ENCODE data around the gene POLR3A. TPM values are rescaled to one million over a fixed set of nuclear protein-coding genes. Genes with fewer than 3 reads are reported as not detected.

POLR3A gene
- total RNA-seq (18.3 and 18.4 TPM in 2 replicates), polyA plus RNA-seq (5.4 and 6.4 TPM in 2 replicates), polyA minus RNA-seq (11.7 and 14.1 TPM in 2 replicates)
- total RNA-seq (2013), result 11.0 TPM

DNA sequence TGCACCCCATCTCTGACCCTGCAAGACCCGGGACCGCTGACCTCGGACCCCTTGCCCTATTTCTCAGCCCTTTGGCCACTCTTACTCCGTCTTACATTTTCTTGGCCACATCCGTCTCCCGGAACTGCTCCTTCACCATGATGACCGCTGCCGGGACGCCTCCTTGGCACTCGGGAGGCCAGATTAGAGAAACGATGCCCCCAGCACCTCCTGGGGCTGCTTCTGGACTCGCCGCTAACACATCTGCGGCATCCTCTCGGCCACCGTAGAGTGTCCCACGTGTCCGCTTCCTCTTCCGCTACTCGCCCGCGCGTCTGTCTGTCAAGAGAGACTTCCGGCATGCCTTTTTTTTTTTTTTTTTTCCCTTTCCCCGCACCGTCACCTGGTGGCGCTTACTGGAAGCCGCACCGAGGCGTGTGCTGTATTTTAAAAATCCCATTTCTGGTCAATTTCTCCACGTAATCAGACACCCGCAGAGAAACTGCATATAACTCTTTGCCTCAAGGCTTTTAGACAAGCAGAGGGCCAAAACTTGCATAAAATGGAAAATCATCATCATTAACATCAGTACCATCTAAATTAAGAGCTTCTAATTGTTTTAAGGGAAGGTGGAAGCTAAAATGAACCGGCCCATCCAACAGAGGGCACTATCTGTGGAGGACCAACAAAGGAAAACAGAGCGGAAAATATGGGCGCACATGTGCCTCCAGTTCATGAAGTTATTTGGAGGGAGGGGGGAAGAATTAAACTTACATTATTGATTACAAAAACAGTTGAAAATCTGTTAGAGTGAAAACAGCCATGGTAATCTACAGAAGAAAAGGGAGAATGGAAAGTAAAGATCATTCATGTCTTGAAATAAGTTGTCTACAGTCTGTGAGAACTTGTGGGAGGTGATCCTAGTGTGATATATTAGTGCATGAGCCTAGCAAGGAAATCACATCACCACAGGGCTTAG is at the start of gene POLR3A:
POLR3A (minus strand) TSS at position 247 of the 958 bp plus-strand sequence; CDS start at position 139, 108 bp downstream.
- peaks cover 3% of the 10 kb centered on the region for H4K20me1 ChIP-seq (ENCODE audit: control insufficient read depth, insufficient read depth, low read length, poor library complexity, severe bottlenecking)
- Mint-ChIP-seq H3K4me3 (peak within 1 kb of the TSS; percentile 99), H3K27ac (peak within 1 kb of the TSS; percentile 89), H3K9me3 (ENCODE audit: insufficient read depth) (no peaks in the 10 kb centered on the region), H3K4me1 (peaks cover 37% of the 10 kb centered on the region), H3K27me3 (no peaks in the 10 kb centered on the region)
- H3K4me2 ChIP-seq (replicated peaks; ENCODE audit: low read depth, low read length, poor library complexity, severe bottlenecking), result peak within 1 kb of the TSS; percentile 96
- intact Hi-C loops (cut with micrococcal nuclease), result loop anchor here (1.0 to 5.0 kb wide), 4 partner anchors 1039 to 1318 kb away; partner anchors contain the start of genes PPIF and ZMIZ1
- TF ChIP-seq, protein P1, sequence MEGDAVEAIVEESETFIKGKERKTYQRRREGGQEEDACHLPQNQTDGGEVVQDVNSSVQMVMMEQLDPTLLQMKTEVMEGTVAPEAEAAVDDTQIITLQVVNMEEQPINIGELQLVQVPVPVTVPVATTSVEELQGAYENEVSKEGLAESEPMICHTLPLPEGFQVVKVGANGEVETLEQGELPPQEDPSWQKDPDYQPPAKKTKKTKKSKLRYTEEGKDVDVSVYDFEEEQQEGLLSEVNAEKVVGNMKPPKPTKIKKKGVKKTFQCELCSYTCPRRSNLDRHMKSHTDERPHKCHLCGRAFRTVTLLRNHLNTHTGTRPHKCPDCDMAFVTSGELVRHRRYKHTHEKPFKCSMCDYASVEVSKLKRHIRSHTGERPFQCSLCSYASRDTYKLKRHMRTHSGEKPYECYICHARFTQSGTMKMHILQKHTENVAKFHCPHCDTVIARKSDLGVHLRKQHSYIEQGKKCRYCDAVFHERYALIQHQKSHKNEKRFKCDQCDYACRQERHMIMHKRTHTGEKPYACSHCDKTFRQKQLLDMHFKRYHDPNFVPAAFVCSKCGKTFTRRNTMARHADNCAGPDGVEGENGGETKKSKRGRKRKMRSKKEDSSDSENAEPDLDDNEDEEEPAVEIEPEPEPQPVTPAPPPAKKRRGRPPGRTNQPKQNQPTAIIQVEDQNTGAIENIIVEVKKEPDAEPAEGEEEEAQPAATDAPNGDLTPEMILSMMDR (IDR thresholded peaks at IDR 0.05), result peak; percentile 64
- TF ChIP-seq EZH2 (IDR thresholded peaks at IDR 0.05; ENCODE audit: borderline replicate concordance, insufficient read depth, low read depth, low read length, poor library complexity, severe bottlenecking), result no peak
- peak; percentile 60 for ATAC-seq (ENCODE audit: low read depth)
- peaks cover 0 to 3% (median 0%) of the 10 kb centered on the region in 3 donors for H3K9me3 ChIP-seq (ENCODE audit: control extremely low read depth in 1 of 3, control insufficient read depth in 2 of 3, insufficient read depth in 1 of 3, low read length in 2 of 3)
- H3K4me3 ChIP-seq (ENCODE audit: control extremely low read depth in 1 of 5, extremely low read depth in 1 of 5, insufficient read depth in 1 of 5, low read depth in 2 of 5, low read length in 4 of 5), result peak within 1 kb of the TSS; percentile 78 to 100 (median 96)
- peaks cover 8 to 17% of the 10 kb centered on the region in 2 experiments for H3K36me3 ChIP-seq (replicated peaks in 1 of 2; ENCODE audit: control extremely low read depth in 1 of 2, control insufficient read depth in 1 of 2, extremely low read depth in 1 of 2, insufficient read depth in 2 of 2, low read length in 1 of 2)
- 0% methylated on average over 28 of the region's 35 CpGs for WGBS (ENCODE audit: insufficient coverage)
- peaks cover 32% of the 10 kb centered on the region for H3K79me2 ChIP-seq (ENCODE audit: control insufficient read depth, insufficient read depth, low read length)
- peak within 1 kb of the TSS; percentile 98 for H3K9ac ChIP-seq (ENCODE audit: low read length)
- H3K4me1 ChIP-seq (ENCODE audit: control insufficient read depth in 2 of 2, insufficient read depth in 2 of 2, low read length in 2 of 2), result peaks cover 18 to 28% of the 10 kb centered on the region in 2 donors
- POLR2A ChIA-PET, result interaction anchor here (0.7 kb wide), 2 partner anchors 337 to 1037 kb away, joined by 6 to 11 read pairs; no protein-coding TSS in a partner anchor
- CTCF ChIA-PET, result interaction anchor here (0.6 to 2.0 kb wide), 7 partner anchors 10 to 1177 kb away, joined by 3 to 11 read pairs (median 3); no protein-coding TSS in a partner anchor
- DNase-seq, result peak; percentile 96
- H3K27me3 ChIP-seq (replicated peaks in 1 of 4; ENCODE audit: control extremely low read depth in 1 of 4, control insufficient read depth in 3 of 4, insufficient read depth in 4 of 4, low read length in 3 of 4), result no peaks in the 10 kb centered on the region
- peak within 1 kb of the TSS; percentile 43 to 81 for H3K27ac ChIP-seq (ENCODE audit: low read length in 2 of 2)
- H2AFZ ChIP-seq (ENCODE audit: insufficient read depth, low read depth, low read length, poor library complexity, severe bottlenecking), result peak within 1 kb of the TSS; percentile 97

Data from B cell (primary cell).